OCI-M2 (cell line): ENCODE measurements around the gene HID1.
"Not testable (repeated sequence)": the region's sequence is repeated elsewhere in the genome, so short reads cannot be mapped to it uniquely, and the experiment has no call there.

Source experiments
- DNase-seq: peaks from one replicate; lab custom pipeline; 2025; ENCODE audit not compliant: unreplicated experiment; lab: John Stamatoyannopoulos, UW

HID1 gene

GRCh38 chr17:74972107-74972972 is at the start of gene HID1:
Gene HID1, minus strand, starts transcription at chr17:74972759. Its CDS starts 103 bp downstream, at chr17:74972656.
- no peak for DNase-seq

- no peak for DNase-seq
Observed at GRCh38 chr17:75020331-75021110, 48.0 kb upstream of the HID1 start.

- no peak for DNase-seq
Observed at GRCh38 chr17:75019710-75020109, 47.2 kb upstream of the HID1 start.

GRCh38 chr17:75019146-75019545 is 46.6 kb upstream of the HID1 start:
- DNase-seq = no peak

GRCh38 chr17:75013092-75013559 is 40.6 kb upstream of the HID1 start:
- DNase-seq = no peak

GRCh38 chr17:75012346-75013091 is 40.0 kb upstream of the HID1 start, which contains the start of gene MRPL58:
Gene MRPL58, plus strand, starts transcription at chr17:75012670. Its CDS starts 17 bp downstream, at chr17:75012687.
- DNase-seq = no peak

GRCh38 chr17:75012096-75012345 is 39.5 kb upstream of the HID1 start:
- no peak for DNase-seq

GRCh38 chr17:75011401-75012095 is 39.0 kb upstream of the HID1 start:
- no peak for DNase-seq

- no peak for DNase-seq
Observed at GRCh38 chr17:75010683-75011400, 38.3 kb upstream of the HID1 start.

GRCh38 chr17:75009139-75009724 is 36.7 kb upstream of the HID1 start:
- no peak for DNase-seq

GRCh38 chr17:75008373-75008772 is 35.8 kb upstream of the HID1 start:
- no peak for DNase-seq

- DNase-seq = no peak
Observed at GRCh38 chr17:75006653-75007052, 34.1 kb upstream of the HID1 start.

GRCh38 chr17:75006084-75006483 is 33.5 kb upstream of the HID1 start:
- DNase-seq = not testable (repeated sequence)

GRCh38 chr17:75005291-75005690 is 32.7 kb upstream of the HID1 start:
- no peak for DNase-seq

- DNase-seq = no peak
Observed at GRCh38 chr17:75004371-75004770, 31.8 kb upstream of the HID1 start.

- DNase-seq = no peak
Observed at GRCh38 chr17:75003957-75004355, 31.4 kb upstream of the HID1 start.

GRCh38 chr17:75003070-75003956 is 30.8 kb upstream of the HID1 start:
- DNase-seq = no peak

- no peak for DNase-seq
Observed at GRCh38 chr17:75001915-75002843, 29.6 kb upstream of the HID1 start.
